Measurements from ENCODE around the gene LHX3.

Gene LHX3

GRCh38 chr9:136212345-136212950 lies 7.5 kb upstream of the LHX3 start:
- Histone ChIP-seq H3K4me3 (ENCODE audit: low read length) (no peak overlapping the region), H3K9ac (ENCODE audit: low read length) (no peak overlapping the region), H3K36me3 (replicated peaks; ENCODE audit: insufficient read depth, low read length) (no peaks in the 10 kb centered on the region; the same call in 1 of the 2 replicates), H4K20me1 (ENCODE audit: insufficient read depth, low read length) (no peaks in the 10 kb centered on the region), H3K27ac (ENCODE audit: low read length) (no peak overlapping the region), H3F3A (ENCODE audit: insufficient read depth, low read length) (no peaks in the 10 kb centered on the region), H3K79me2 (ENCODE audit: low read length) (no peaks in the 10 kb centered on the region), H3K9me3 (replicated peaks; ENCODE audit: insufficient read depth, low read length) (no peaks in the 10 kb centered on the region), H3K4me1 (ENCODE audit: low read length) (no peaks in the 10 kb centered on the region), H3K27me3 (replicated peaks; ENCODE audit: insufficient read depth, low read length) (no peaks in the 10 kb centered on the region), H3K4me2 (ENCODE audit: low read depth, low read length) (no peak overlapping the region), H3K9me2 (replicated peaks; ENCODE audit: insufficient read depth, low read length) (no peaks in the 10 kb centered on the region), H2AFZ (ENCODE audit: low read length) (no peak overlapping the region)
- no peak for TF ChIP-seq EZH2 (optimal IDR thresholded peaks at IDR 0.05; ENCODE audit: low read depth, low read length)
- no peak for TF ChIP-seq CTCF (IDR thresholded peaks at IDR 0.05; ENCODE audit: low read length)
- TF ChIP-seq EZH2phosphoT487 (IDR thresholded peaks at IDR 0.05; ENCODE audit: low read length): no peak
- DNase-seq: no peak

- Histone ChIP-seq H4K20me1 (ENCODE audit: insufficient read depth, low read length) (no peaks in the 10 kb centered on the region), H3K27me3 (replicated peaks; ENCODE audit: insufficient read depth, low read length) (no peaks in the 10 kb centered on the region), H3K9me3 (replicated peaks; ENCODE audit: insufficient read depth, low read length) (no peaks in the 10 kb centered on the region), H3K27ac (ENCODE audit: low read length) (no peak overlapping the region), H2AFZ (ENCODE audit: low read length) (no peak overlapping the region), H3K9ac (ENCODE audit: low read length) (no peak overlapping the region), H3K4me3 (ENCODE audit: low read length) (no peak overlapping the region), H3F3A (ENCODE audit: insufficient read depth, low read length) (no peaks in the 10 kb centered on the region), H3K36me3 (replicated peaks; ENCODE audit: insufficient read depth, low read length) (no peaks in the 10 kb centered on the region; the same call in 1 of the 2 replicates), H3K9me2 (replicated peaks; ENCODE audit: insufficient read depth, low read length) (no peaks in the 10 kb centered on the region), H3K4me1 (ENCODE audit: low read length) (no peaks in the 10 kb centered on the region), H3K4me2 (ENCODE audit: low read depth, low read length) (no peak overlapping the region), H3K79me2 (ENCODE audit: low read length) (no peaks in the 10 kb centered on the region)
- TF ChIP-seq EZH2phosphoT487 (IDR thresholded peaks at IDR 0.05; ENCODE audit: low read length) (no peak), EZH2 (optimal IDR thresholded peaks at IDR 0.05; ENCODE audit: low read depth, low read length) (no peak), CTCF (IDR thresholded peaks at IDR 0.05; ENCODE audit: low read length) (no peak)
- DNase-seq: no peak
Measured at GRCh38 chr9:136211441-136212344, 6.8 kb upstream of the LHX3 start.

- Histone ChIP-seq H3K4me1 (ENCODE audit: low read length) (no peaks in the 10 kb centered on the region), H3K79me2 (ENCODE audit: low read length) (no peaks in the 10 kb centered on the region), H3K4me3 (ENCODE audit: low read length) (no peak overlapping the region), H2AFZ (ENCODE audit: low read length) (no peak overlapping the region), H3K4me2 (ENCODE audit: low read depth, low read length) (no peak overlapping the region), H3K9me2 (replicated peaks; ENCODE audit: insufficient read depth, low read length) (no peaks in the 10 kb centered on the region), H3K9ac (ENCODE audit: low read length) (no peak overlapping the region), H3K36me3 (replicated peaks; ENCODE audit: insufficient read depth, low read length) (no peaks in the 10 kb centered on the region; the same call in 1 of the 2 replicates), H3F3A (ENCODE audit: insufficient read depth, low read length) (no peaks in the 10 kb centered on the region), H3K9me3 (replicated peaks; ENCODE audit: insufficient read depth, low read length) (no peaks in the 10 kb centered on the region), H3K27me3 (replicated peaks; ENCODE audit: insufficient read depth, low read length) (no peaks in the 10 kb centered on the region), H4K20me1 (ENCODE audit: insufficient read depth, low read length) (no peaks in the 10 kb centered on the region), H3K27ac (ENCODE audit: low read length) (no peak overlapping the region)
- no peak for TF ChIP-seq EZH2 (optimal IDR thresholded peaks at IDR 0.05; ENCODE audit: low read depth, low read length)
- no peak for TF ChIP-seq EZH2phosphoT487 (IDR thresholded peaks at IDR 0.05; ENCODE audit: low read length)
- no peak for TF ChIP-seq CTCF (IDR thresholded peaks at IDR 0.05; ENCODE audit: low read length)
- DNase-seq: no peak
Measured at GRCh38 chr9:136211006-136211405, 6.1 kb upstream of the LHX3 start.
